CD14-positive monocyte (primary cell): Measurements from ENCODE around the gene STARD8. TPM values are rescaled to one million over a fixed set of nuclear protein-coding genes. Genes with fewer than 3 reads are reported as not detected.

Experiments used
- DNase-seq, 3 donors: peaks; one replicate each; pipeline ENCODE4 v3.0.0-alpha.2; 2011 to 2022
- H2AFZ ChIP-seq: 2 replicates; pipeline ENCODE4 v1.6.0; 2012; ENCODE audit warnings: mild to moderate bottlenecking, low read depth, low read length, inconsistent platforms; ENCODE audit not compliant: insufficient read depth, poor library complexity, severe bottlenecking
- H3K27ac ChIP-seq, 2 donors: 1 replicate in 1 of 2; 2 replicates in 1 of 2; pipeline ENCODE4 v1.5.1; 2012 to 2013; ENCODE audit warnings: low read length in 2 of 2, control low read depth in 1 of 2, inconsistent platforms in 1 of 2, low read depth in 1 of 2, mild to moderate bottlenecking in 1 of 2
- H3K27me3 ChIP-seq, 2 donors: one replicate each; pipeline versions ENCODE4 v1.6.0 to v1.6.1; 2011 to 2013; ENCODE audit warnings: low read length in 2 of 2; ENCODE audit not compliant: control insufficient read depth in 2 of 2, insufficient read depth in 2 of 2
- H3K36me3 ChIP-seq, 2 donors: replicated peaks in 1 of 2; 1 replicate in 1 of 2; 2 replicates in 1 of 2; pipeline versions ENCODE4 v1.5.1 to v1.6.1; 2012 to 2013; ENCODE audit warnings: low read length in 2 of 2, control low read depth in 1 of 2, inconsistent platforms in 1 of 2, mild to moderate bottlenecking in 1 of 2; ENCODE audit not compliant: insufficient read depth in 2 of 2, control insufficient read depth in 1 of 2
- H3K4me1 ChIP-seq, 2 donors: 1 replicate in 1 of 2; 2 replicates in 1 of 2; pipeline versions ENCODE4 v1.5.1 to v1.6.1; 2012 to 2013; ENCODE audit warnings: low read length in 2 of 2, control low read depth in 1 of 2, inconsistent platforms in 1 of 2, mild to moderate bottlenecking in 1 of 2, moderate library complexity in 1 of 2; ENCODE audit not compliant: insufficient read depth in 2 of 2, control insufficient read depth in 1 of 2
- H3K4me2 ChIP-seq: replicated peaks from 2 replicates; pipeline ENCODE3; 2012; ENCODE audit warnings: low read length, moderate library complexity, mild to moderate bottlenecking; ENCODE audit not compliant: poor library complexity, severe bottlenecking; ENCODE audit errors: extremely low read depth
- H3K4me3 ChIP-seq, 3 experiments: fragments of 200-600 bp in 1 of 3; sonication (generic) in 1 of 3; replicated peaks in 1 of 3; 1 replicate in 2 of 3; 2 replicates in 1 of 3; pipeline ENCODE4 v1.5.1; 2011 to 2013; ENCODE audit warnings: low read length in 3 of 3, mild to moderate bottlenecking in 3 of 3, control low read depth in 2 of 3, low read depth in 2 of 3, inconsistent platforms in 1 of 3, moderate library complexity in 1 of 3
- H3K79me2 ChIP-seq: 2 replicates; pipeline ENCODE4 v1.6.0; 2012; ENCODE audit warnings: mild to moderate bottlenecking, control low read depth, inconsistent platforms, low read length, moderate library complexity; ENCODE audit not compliant: insufficient read depth
- H3K9ac ChIP-seq: 2 replicates; pipeline ENCODE4 v1.6.0; 2017; ENCODE audit warnings: low read length, mild to moderate bottlenecking; ENCODE audit not compliant: insufficient read depth, poor library complexity, severe bottlenecking
- H3K9me3 ChIP-seq, 2 donors: replicated peaks in 1 of 2; 1 replicate in 1 of 2; 2 replicates in 1 of 2; pipeline versions ENCODE4 v1.5.1 to v1.6.1; 2012 to 2013; ENCODE audit warnings: low read length in 2 of 2, control low read depth in 1 of 2; ENCODE audit not compliant: control insufficient read depth in 1 of 2, insufficient read depth in 1 of 2
- H4K20me1 ChIP-seq: 2 replicates; pipeline ENCODE4 v1.6.0; 2012; ENCODE audit warnings: mild to moderate bottlenecking, low read length, control low read depth, moderate library complexity; ENCODE audit not compliant: insufficient read depth
- H3K27ac Mint-ChIP-seq, 7 donors: one replicate each; pipeline ENCODE4 v1.8.0; 2020; ENCODE audit warnings: mild to moderate bottlenecking in 7 of 7, mixed read lengths in 7 of 7, moderate library complexity in 6 of 7, inconsistent platforms in 2 of 7
- H3K27me3 Mint-ChIP-seq, 3 donors: one replicate each; pipeline ENCODE4 v1.8.0; 2021 to 2022; ENCODE audit warnings: low read depth in 3 of 3, mild to moderate bottlenecking in 3 of 3, mixed read lengths in 3 of 3, moderate library complexity in 3 of 3, inconsistent platforms in 1 of 3
- H3K36me3 Mint-ChIP-seq, 2 donors: one replicate each; pipeline ENCODE4 v1.8.0; 2020; ENCODE audit warnings: mixed read lengths in 2 of 2, inconsistent platforms in 1 of 2, mild to moderate bottlenecking in 1 of 2
- H3K4me1 Mint-ChIP-seq: one replicate; pipeline ENCODE4 v1.8.0; 2020; ENCODE audit warnings: mild to moderate bottlenecking, mixed read lengths
- H3K4me3 Mint-ChIP-seq, 2 donors: one replicate each; pipeline ENCODE4 v1.8.0; 2020; ENCODE audit warnings: mild to moderate bottlenecking in 2 of 2, mixed read lengths in 2 of 2, moderate library complexity in 1 of 2
- H3K9me3 Mint-ChIP-seq, 7 donors: one replicate each; pipeline ENCODE4 v1.8.0; 2020 to 2022; ENCODE audit warnings: mixed read lengths in 7 of 7, mild to moderate bottlenecking in 6 of 7, moderate library complexity in 6 of 7, inconsistent platforms in 2 of 7
- WGBS: methylation state at CpG from one replicate; pipeline ENCODE4 v1.1.5; 2013; ENCODE audit warnings: missing lambda C conversion rate; ENCODE audit not compliant: insufficient coverage; 5-methylcytosine and 5-hydroxymethylcytosine counted together
- intact Hi-C, 2 donors: fragments of 100-400 bp; cut with micrococcal nuclease; formaldehyde crosslinking; loops; one replicate each; pipeline versions ENCODE4 v1.15.0 to v1.15.1; 2023
- polyA plus RNA-seq, 3 donors: library from polyadenylated mRNA; depleted of rRNA in 1 of 3; unstranded in 2 of 3; stranded (reverse) in 1 of 3; fragments of 300-500 nt in 2 of 3; fragments of >200 nt in 1 of 3; fragmentation: Illumina TruSeq in 2 of 3; gene quantifications; 1 replicate in 2 of 3; 2 replicates in 1 of 3; pipeline ENCODE4 v1.2.3, GENCODE V29; 2012 to 2021
- TF ChIP-seq, protein P1 (sequence below): fragments of 200-600 bp; IDR thresholded peaks from one replicate; pipeline ENCODE4 v1.8.0; 2022; ENCODE audit warnings: antibody characterized with exemption, mild to moderate bottlenecking

Gene STARD8
- polyA plus RNA-seq, 3 donors: 1.2 to 4.1 (median 1.7) TPM

DNA sequence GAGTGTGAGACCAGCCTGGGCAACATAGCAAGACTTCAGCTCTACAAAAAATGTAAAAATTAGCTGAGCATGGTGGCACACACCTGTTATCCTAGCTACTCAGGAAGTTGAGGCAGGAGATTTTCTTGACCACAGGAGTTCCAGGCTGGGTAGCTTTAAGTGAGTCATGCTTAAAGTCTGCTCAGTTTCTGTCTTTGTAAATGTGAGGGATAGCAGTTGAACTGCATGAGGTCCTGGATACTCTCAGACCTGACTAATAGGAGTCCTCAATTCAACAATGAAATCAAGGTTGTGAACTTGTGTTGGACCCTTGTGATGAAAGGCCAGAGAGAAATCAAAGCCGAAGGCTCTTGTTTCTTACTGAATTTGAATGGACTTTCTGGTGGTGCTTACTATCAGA is 45.2 kb downstream of the STARD8 start:
- H3K4me3 Mint-ChIP-seq: peak overlapping the region in 1 of 2 donors; percentile 82
- peak in 1 of 3 donors; percentile 40 for DNase-seq
- no CpG with 5 or more reads among the region's 1 CpG for WGBS
- H3K36me3 Mint-ChIP-seq: no peaks in the 10 kb centered on the region
- Histone ChIP-seq H3K79me2 (peaks cover 41% of the 10 kb centered on the region), H3K4me1 (peaks cover 39 to 42% of the 10 kb centered on the region in 2 donors), H3K4me2 (peak overlapping the region; percentile 67), H3K9me3 (no peaks in the 10 kb centered on the region), H2AFZ (no peak overlapping the region), H4K20me1 (no peaks in the 10 kb centered on the region), H3K27ac (no peak overlapping the region), H3K27me3 (no peaks in the 10 kb centered on the region), H3K9ac (no peak overlapping the region), H3K36me3 (no peaks in the 10 kb centered on the region), H3K4me3 (peak overlapping the region in 1 of 3 experiments; percentile 73)
- H3K4me1 Mint-ChIP-seq: peaks cover 45% of the 10 kb centered on the region
- peaks cover 0 to 3% (median 0%) of the 10 kb centered on the region in 7 donors for H3K9me3 Mint-ChIP-seq
- TF ChIP-seq, protein P1, sequence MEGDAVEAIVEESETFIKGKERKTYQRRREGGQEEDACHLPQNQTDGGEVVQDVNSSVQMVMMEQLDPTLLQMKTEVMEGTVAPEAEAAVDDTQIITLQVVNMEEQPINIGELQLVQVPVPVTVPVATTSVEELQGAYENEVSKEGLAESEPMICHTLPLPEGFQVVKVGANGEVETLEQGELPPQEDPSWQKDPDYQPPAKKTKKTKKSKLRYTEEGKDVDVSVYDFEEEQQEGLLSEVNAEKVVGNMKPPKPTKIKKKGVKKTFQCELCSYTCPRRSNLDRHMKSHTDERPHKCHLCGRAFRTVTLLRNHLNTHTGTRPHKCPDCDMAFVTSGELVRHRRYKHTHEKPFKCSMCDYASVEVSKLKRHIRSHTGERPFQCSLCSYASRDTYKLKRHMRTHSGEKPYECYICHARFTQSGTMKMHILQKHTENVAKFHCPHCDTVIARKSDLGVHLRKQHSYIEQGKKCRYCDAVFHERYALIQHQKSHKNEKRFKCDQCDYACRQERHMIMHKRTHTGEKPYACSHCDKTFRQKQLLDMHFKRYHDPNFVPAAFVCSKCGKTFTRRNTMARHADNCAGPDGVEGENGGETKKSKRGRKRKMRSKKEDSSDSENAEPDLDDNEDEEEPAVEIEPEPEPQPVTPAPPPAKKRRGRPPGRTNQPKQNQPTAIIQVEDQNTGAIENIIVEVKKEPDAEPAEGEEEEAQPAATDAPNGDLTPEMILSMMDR: no peak
- intact Hi-C loops: no loop called here
- H3K27me3 Mint-ChIP-seq: peaks cover 0 to 4% (median 2%) of the 10 kb centered on the region in 3 donors
- peak overlapping the region in 3 of 7 donors; percentile 79 to 97 (median 94) for H3K27ac Mint-ChIP-seq

DNA sequence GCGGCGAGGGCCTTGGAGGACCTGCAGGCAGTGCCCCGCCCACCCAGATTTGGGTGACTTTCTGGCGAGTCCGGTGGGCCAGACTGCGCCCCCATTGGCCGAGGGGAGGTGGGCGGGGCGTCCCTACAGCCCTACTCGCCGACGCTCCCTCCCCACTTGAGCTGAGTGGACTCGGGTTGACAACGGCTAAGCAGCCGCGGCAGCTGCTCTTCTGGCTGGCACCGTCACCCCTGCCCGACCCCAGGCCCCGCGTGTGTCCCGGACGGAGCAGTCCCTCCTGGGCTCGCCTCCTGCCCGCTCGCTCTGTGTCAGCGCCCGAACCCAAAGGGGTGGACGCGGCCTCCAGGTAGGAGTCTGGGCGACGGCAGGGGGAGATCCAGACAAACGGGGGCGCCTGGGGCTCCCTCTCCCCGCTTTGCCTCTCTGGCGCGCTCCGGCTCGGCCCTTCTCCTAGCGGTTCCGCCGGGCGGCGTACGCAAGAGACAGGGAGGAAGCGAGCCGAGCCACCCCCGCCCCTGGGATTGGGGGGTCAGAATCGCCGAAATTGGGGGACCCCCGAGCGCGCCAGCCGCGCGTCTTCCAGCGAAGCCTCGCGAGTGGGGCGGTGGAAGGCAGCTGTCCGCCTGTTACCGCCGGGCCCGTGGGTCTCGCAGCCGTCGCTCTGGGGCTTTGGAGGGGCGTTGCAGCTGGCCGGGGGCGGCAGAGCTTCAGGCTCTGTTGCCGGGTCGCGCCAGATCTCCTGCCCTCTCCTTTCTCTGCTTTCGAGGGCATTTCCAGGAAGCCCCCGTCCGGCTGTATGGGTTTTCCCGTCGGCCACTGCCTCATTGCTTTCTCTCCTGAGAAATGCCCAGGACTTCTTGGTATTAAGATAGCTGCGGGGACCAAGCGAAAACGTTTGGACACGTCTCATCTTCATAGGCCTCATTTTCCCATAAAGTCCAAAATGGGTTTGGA is 46.3 kb downstream of the STARD8 start:
- H3K36me3 ChIP-seq: no peaks in the 10 kb centered on the region
- H3K4me3 ChIP-seq: peak overlapping the region; percentile 58 to 76 (median 73)
- H3K27ac Mint-ChIP-seq: peak overlapping the region; percentile 84 to 97 (median 95)

More for the DNA sequence above, 46.3 kb downstream of the STARD8 start:
- peak overlapping the region; percentile 67 for H3K4me2 ChIP-seq
- H3K79me2 ChIP-seq: peaks cover 52% of the 10 kb centered on the region
- H3K4me1 ChIP-seq: peaks cover 50 to 53% of the 10 kb centered on the region in 2 donors
- Mint-ChIP-seq H3K27me3 (peaks cover 0 to 4% (median 2%) of the 10 kb centered on the region in 3 donors), H3K9me3 (peaks cover 0 to 3% (median 0%) of the 10 kb centered on the region in 7 donors), H3K36me3 (no peaks in the 10 kb centered on the region), H3K4me3 (peak overlapping the region; percentile 82 to 85), H3K4me1 (peaks cover 55% of the 10 kb centered on the region)
- H2AFZ ChIP-seq: peak overlapping the region; percentile 47
- H3K27me3 ChIP-seq: no peaks in the 10 kb centered on the region
- H4K20me1 ChIP-seq: no peaks in the 10 kb centered on the region
- H3K9me3 ChIP-seq: no peaks in the 10 kb centered on the region
- peak overlapping the region; percentile 80 for H3K9ac ChIP-seq
- WGBS: under 1% methylated on average over 40 of the region's 81 CpGs
- TF ChIP-seq, protein P1: no peak
- peak; percentile 68 to 83 (median 75) for DNase-seq
- intact Hi-C loops: no loop called here
- H3K27ac ChIP-seq: peak overlapping the region; percentile 87 to 90
